ENCODE data around the gene TRIM39. TPM values are rescaled to one million over a fixed set of nuclear protein-coding genes. Genes with fewer than 3 reads are reported as not detected.

The TRIM39 gene
- total and polyA plus RNA-seq, 9 of the 15 experiments (the other 6 are each of a cell fraction or from before 2014, with no cell fraction given): 5.6 to 17.7 (median 12.8) TPM

GRCh38 chr6:30340589-30341054 lies 13.9 kb downstream of the TRIM39 start (continued):
- TF ChIP-seq ZBTB49 (CRISPR knock-in tag; IDR thresholded peaks at IDR 0.05; ENCODE audit: borderline replicate concordance) (no peak), ZBTB7A (IDR thresholded peaks at IDR 0.05; ENCODE audit: borderline replicate concordance, control insufficient read depth, low read depth, low read length) (no peak), SRF (CRISPR knock-in tag; IDR thresholded peaks at IDR 0.05) (peak; percentile 45 to 96; a peak in 3 of 4 replicates), FOXM1 (IDR thresholded peaks at IDR 0.05; ENCODE audit: low read depth) (no peak), FOXM1 (CRISPR knock-in tag; IDR thresholded peaks at IDR 0.05; ENCODE audit: low read depth) (no peak), JUND (IDR thresholded peaks at IDR 0.05; ENCODE audit: borderline replicate concordance, low read depth, low read length) (peak; percentile 85), JUND (tag; IDR thresholded peaks at IDR 0.05; ENCODE audit: borderline replicate concordance, low read depth, low read length) (peak; percentile 64; the same call in 1 of the 3 replicates), EGR1 (conservative IDR thresholded peaks at IDR 0.05) (peak; percentile 97), FOS (IDR thresholded peaks at IDR 0.05; ENCODE audit: extremely low read depth, insufficient read length) (peak; percentile 19), ZNF23 (CRISPR knock-in tag; IDR thresholded peaks at IDR 0.05) (no peak), ZZZ3 (IDR thresholded peaks at IDR 0.05) (no peak), IFI16 (CRISPR knock-in tag; IDR thresholded peaks at IDR 0.05) (no peak), HDAC3 (IDR thresholded peaks at IDR 0.05; ENCODE audit: borderline replicate concordance, partially characterized antibody) (peak; percentile 68), SMC3 (conservative IDR thresholded peaks at IDR 0.05; ENCODE audit: insufficient read depth, low read depth, low read length) (no peak), CC2D1A (IDR thresholded peaks at IDR 0.05) (no peak), KDM2B (CRISPR knock-in tag; IDR thresholded peaks at IDR 0.05) (no peak)
- TF ChIP-seq, protein P1, sequence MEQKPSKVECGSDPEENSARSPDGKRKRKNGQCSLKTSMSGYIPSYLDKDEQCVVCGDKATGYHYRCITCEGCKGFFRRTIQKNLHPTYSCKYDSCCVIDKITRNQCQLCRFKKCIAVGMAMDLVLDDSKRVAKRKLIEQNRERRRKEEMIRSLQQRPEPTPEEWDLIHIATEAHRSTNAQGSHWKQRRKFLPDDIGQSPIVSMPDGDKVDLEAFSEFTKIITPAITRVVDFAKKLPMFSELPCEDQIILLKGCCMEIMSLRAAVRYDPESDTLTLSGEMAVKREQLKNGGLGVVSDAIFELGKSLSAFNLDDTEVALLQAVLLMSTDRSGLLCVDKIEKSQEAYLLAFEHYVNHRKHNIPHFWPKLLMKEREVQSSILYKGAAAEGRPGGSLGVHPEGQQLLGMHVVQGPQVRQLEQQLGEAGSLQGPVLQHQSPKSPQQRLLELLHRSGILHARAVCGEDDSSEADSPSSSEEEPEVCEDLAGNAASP (IDR thresholded peaks at IDR 0.05): no peak
- TF ChIP-seq, protein P2, sequence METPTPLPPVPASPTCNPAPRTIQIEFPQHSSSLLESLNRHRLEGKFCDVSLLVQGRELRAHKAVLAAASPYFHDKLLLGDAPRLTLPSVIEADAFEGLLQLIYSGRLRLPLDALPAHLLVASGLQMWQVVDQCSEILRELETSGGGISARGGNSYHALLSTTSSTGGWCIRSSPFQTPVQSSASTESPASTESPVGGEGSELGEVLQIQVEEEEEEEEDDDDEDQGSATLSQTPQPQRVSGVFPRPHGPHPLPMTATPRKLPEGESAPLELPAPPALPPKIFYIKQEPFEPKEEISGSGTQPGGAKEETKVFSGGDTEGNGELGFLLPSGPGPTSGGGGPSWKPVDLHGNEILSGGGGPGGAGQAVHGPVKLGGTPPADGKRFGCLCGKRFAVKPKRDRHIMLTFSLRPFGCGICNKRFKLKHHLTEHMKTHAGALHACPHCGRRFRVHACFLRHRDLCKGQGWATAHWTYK (CRISPR knock-in tag; IDR thresholded peaks at IDR 0.05): no peak
